DMS153 (cell line): Measurements from ENCODE around the gene PEF1.

Source experiments
- DNase-seq: peaks from one replicate; lab custom pipeline; 2025; lab: John Stamatoyannopoulos, UW

PEF1 gene

GRCh38 chr1:31644560-31645273 lies at the start of gene PEF1:
Gene PEF1, minus strand, starts transcription at chr1:31644876. Its CDS starts 12 bp downstream, at chr1:31644864.
- DNase-seq = peak; percentile 100

GRCh38 chr1:31693231-31693630 lies 48.6 kb upstream of the PEF1 start:
- no peak for DNase-seq

- no peak for DNase-seq
These were observed 47.3 kb upstream of the PEF1 start for GRCh38 chr1:31691951-31692350.

- no peak for DNase-seq
These were observed 46.8 kb upstream of the PEF1 start for GRCh38 chr1:31691446-31691845.

GRCh38 chr1:31690921-31691320 lies 46.2 kb upstream of the PEF1 start:
- DNase-seq = no peak

GRCh38 chr1:31689854-31690253 lies 45.2 kb upstream of the PEF1 start:
- no peak for DNase-seq

- no peak for DNase-seq
These were observed 44.7 kb upstream of the PEF1 start for GRCh38 chr1:31689379-31689778.

- DNase-seq = no peak
These were observed 43.7 kb upstream of the PEF1 start for GRCh38 chr1:31688233-31688918.

GRCh38 chr1:31687601-31688000 lies 42.9 kb upstream of the PEF1 start:
- no peak for DNase-seq

- no peak for DNase-seq
These were observed 41.1 kb upstream of the PEF1 start for GRCh38 chr1:31685795-31686194.

GRCh38 chr1:31683997-31684396 lies 39.3 kb upstream of the PEF1 start:
- no peak for DNase-seq

GRCh38 chr1:31681415-31681814 lies 36.7 kb upstream of the PEF1 start:
- no peak for DNase-seq

GRCh38 chr1:31679676-31680230 lies 35.1 kb upstream of the PEF1 start:
- no peak for DNase-seq

GRCh38 chr1:31679091-31679490 lies 34.4 kb upstream of the PEF1 start:
- DNase-seq = no peak

- no peak for DNase-seq
These were observed 34.0 kb upstream of the PEF1 start for GRCh38 chr1:31678681-31679080.

- DNase-seq = no peak
These were observed 33.3 kb upstream of the PEF1 start for GRCh38 chr1:31677949-31678348.

GRCh38 chr1:31677401-31677800 lies 32.7 kb upstream of the PEF1 start:
- no peak for DNase-seq

- no peak for DNase-seq
These were observed 31.1 kb upstream of the PEF1 start for GRCh38 chr1:31675756-31676155.

- no peak for DNase-seq
These were observed 30.5 kb upstream of the PEF1 start for GRCh38 chr1:31675161-31675560.

- no peak for DNase-seq
These were observed 29.9 kb upstream of the PEF1 start for GRCh38 chr1:31674626-31675025.

- no peak for DNase-seq
These were observed 28.8 kb upstream of the PEF1 start for GRCh38 chr1:31673433-31673832.

GRCh38 chr1:31672986-31673385 lies 28.3 kb upstream of the PEF1 start:
- DNase-seq = no peak

- DNase-seq = no peak
These were observed 27.0 kb upstream of the PEF1 start for GRCh38 chr1:31671561-31672201.
